Measurements from ENCODE around the gene NRARP.

DNA sequence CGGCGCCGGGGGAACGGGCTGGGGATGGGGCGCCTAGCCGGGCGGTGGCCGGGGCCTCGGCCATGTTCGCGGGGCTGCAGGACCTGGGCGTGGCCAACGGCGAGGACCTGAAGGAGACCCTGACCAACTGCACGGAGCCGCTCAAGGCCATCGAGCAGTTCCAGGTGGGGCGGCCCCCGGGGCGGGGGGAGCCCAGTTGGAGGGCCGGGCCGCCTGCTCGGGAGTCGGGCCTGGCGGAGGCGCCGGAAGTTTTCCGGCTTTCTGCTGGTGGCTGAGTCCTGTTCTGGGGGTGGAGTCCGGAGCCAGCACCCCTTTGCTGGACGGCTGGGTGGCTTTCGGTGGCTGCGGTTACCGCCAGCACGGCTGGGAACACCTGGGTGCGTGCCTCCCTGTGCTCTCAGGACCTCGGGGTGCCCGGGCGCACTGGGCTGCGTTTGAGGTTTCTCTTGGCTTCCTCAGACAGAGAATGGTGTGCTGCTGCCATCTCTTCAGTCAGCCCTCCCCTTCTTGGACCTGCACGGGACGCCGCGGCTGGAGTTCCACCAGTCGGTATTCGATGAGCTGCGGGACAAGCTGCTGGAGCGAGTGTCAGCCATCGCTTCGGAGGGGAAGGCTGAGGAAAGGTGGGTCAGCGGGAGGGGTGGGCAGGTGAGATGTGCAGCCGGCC lies 46.5 kb downstream of the NRARP start:
- TF ChIP-seq POLR2A (IDR thresholded peaks at IDR 0.05) (no peak), POLR2AphosphoS5 (IDR thresholded peaks at IDR 0.05) (no peak)
- TF ChIP-seq, protein P1, sequence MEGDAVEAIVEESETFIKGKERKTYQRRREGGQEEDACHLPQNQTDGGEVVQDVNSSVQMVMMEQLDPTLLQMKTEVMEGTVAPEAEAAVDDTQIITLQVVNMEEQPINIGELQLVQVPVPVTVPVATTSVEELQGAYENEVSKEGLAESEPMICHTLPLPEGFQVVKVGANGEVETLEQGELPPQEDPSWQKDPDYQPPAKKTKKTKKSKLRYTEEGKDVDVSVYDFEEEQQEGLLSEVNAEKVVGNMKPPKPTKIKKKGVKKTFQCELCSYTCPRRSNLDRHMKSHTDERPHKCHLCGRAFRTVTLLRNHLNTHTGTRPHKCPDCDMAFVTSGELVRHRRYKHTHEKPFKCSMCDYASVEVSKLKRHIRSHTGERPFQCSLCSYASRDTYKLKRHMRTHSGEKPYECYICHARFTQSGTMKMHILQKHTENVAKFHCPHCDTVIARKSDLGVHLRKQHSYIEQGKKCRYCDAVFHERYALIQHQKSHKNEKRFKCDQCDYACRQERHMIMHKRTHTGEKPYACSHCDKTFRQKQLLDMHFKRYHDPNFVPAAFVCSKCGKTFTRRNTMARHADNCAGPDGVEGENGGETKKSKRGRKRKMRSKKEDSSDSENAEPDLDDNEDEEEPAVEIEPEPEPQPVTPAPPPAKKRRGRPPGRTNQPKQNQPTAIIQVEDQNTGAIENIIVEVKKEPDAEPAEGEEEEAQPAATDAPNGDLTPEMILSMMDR (IDR thresholded peaks at IDR 0.05): no peak

Data from upper lobe of left lung (tissue), 4 donors.